GM21619 (cell line): Measurements from ENCODE around the gene CLIP2.

Experiments
- ATAC-seq: cut with Tn5 transposase; IDR thresholded peaks from one replicate; pipeline ENCODE4 v1.9.1; 2021; ENCODE audit not compliant: unreplicated experiment

The CLIP2 gene

DNA sequence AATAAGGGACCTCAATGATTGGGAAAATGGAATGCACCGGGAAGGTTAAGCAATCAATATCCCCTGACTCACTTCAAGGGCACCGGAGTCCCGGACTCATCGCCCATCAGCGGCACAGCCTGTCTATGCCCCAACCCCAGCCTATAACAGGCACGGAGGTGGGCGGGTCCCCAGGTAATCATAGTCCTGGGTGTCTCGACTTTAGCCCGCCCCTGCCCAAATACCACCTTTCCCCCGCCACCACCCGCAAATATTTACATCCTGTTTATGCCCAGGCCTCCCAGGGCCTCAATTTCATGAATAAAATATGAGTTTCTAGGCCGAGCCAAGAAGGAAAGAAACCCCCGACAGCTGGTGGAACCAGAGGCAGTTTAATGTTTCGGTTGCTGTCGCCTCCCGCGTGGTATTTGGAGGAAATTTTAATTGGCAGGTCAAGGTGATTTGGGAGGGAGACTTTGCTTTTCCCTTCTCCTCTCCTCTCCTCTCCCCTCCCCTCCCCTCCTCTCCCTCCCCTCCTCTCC, 19.4 kb upstream of the CLIP2 start:
- ATAC-seq: no peak

- no peak for ATAC-seq
These were observed 17.5 kb upstream of the CLIP2 start for GRCh38 chr7:74271742-74272141.

GRCh38 chr7:74272305-74273038, 16.7 kb upstream of the CLIP2 start:
- ATAC-seq: peak; percentile 73

GRCh38 chr7:74275401-74275881, 13.8 kb upstream of the CLIP2 start:
- ATAC-seq: no peak

DNA sequence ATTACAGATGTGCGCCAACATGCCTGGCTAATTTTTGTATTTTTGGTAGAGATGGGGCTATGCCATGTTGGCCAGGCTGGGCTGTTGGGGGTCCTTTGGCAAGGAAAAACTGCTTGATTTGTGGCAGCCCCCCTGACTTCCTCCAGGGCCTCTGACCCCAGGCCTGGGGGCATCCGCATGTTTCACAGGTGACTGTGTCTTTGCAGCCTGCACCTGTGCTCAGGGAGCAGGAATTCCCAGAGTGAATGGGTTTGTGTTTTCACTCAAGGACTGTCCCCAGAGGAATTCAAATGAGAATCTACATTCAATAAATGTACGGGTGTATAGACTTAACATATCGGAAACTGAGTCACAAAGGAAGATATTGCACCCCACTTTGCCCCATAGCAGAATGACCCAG, 11.6 kb upstream of the CLIP2 start:
- ATAC-seq: no peak

DNA sequence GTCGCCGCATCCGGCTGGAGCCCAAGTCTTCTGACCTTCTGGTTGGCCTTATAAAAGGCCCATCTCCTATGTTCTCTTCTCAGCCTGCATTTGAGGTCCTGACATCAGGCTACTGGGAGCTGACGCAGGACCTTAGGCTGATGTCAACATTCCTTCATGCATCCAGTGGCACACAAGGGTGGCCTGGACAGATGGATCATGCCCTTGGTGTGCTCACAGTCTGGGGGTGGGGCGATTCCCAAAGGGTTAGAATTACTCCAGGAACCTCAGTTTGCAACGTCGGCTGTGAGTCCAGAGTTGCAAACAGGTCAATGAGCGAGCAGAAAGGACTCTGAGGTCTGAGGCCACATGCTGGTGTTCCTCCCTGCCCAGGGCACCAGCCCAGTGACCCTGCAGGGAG, 8.2 kb upstream of the CLIP2 start:
- no peak for ATAC-seq

- ATAC-seq: no peak
These were observed 6.3 kb upstream of the CLIP2 start for GRCh38 chr7:74282748-74283459.

DNA sequence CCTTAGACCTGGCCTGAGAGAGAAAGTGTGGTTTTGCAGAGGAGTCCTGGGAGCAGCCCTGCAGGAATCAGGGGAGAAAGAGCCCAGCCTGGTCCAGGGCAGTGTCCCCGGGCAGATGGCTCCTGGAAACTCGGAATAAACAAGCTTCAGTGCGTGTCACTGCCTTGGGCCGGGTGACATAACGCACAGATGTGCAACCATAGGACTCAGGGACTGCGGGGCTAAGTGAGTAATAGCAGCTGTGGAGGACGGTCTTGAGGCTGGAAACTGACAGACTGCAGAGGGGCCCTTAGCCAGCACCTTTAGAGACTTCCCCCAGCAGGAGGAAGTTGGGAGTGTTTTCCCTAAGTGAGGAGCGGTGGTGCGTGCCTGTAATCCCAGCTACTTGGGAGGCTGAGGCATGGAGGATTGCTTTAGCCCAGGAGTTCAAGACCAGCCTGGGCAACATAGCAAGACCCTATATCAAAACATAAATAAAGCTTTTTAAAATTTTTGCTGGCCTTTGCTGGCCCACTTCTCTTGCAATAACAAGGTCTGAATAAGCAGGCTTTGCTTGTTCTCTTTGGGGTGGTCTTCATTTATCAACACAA, 5.3 kb upstream of the CLIP2 start:
- ATAC-seq: no peak

- ATAC-seq: peak; percentile 41
These were observed 4.4 kb upstream of the CLIP2 start for GRCh38 chr7:74284781-74285259.

- no peak for ATAC-seq
These were observed 3.1 kb upstream of the CLIP2 start for GRCh38 chr7:74286131-74286530.

GRCh38 chr7:74287303-74288033, 1.7 kb upstream of the CLIP2 start:
- ATAC-seq: no peak

GRCh38 chr7:74288034-74288881, 949 bp upstream of the CLIP2 start:
- no peak for ATAC-seq

GRCh38 chr7:74289659-74290552, 699 bp downstream of the CLIP2 start:
- ATAC-seq: peak; percentile 8

- ATAC-seq: no peak
These were observed 1.3 kb downstream of the CLIP2 start for GRCh38 chr7:74290553-74290950.

GRCh38 chr7:74290981-74291441, 1.8 kb downstream of the CLIP2 start:
- ATAC-seq: no peak

GRCh38 chr7:74291535-74291934, 2.3 kb downstream of the CLIP2 start:
- no peak for ATAC-seq

DNA sequence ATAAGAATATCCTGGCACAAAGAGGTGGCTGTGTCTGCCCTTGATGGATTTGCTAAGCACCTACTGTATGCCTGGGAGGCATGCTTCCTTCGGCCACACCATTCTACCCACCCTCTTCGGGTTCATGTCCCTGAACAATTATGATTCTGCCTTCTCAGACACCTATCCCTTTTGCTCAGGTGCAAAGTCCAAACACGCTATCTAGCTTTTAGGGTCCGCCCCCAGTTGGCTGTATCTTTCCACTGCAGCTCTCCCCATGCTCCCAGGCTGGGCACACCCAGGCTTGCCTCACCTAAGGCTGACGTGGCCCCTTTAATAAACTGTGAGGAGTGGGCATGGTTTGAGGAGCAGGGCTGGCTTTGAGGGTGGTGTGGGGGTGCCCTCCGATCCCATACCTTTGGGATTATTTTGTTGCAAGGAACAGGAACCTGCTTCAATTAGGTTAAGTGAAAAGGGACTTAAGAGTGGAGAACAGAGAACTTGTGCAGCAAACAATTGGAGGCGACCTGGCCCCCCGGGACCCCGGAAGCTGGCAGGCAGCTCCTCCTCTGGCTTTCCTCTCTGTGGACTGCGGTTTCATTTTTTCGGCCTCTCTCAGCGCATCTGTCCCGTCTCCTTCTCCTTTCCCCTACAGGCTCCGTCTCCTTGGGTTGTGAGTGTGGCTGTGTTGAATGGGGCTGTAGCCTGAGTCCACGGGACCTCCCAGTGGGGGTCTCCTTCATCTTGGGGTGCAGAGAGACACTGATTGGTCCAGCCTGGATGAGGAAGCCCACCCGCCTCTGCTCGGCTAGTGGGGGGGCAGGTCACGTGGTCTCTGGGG, 3.8 kb downstream of the CLIP2 start:
- no peak for ATAC-seq

DNA sequence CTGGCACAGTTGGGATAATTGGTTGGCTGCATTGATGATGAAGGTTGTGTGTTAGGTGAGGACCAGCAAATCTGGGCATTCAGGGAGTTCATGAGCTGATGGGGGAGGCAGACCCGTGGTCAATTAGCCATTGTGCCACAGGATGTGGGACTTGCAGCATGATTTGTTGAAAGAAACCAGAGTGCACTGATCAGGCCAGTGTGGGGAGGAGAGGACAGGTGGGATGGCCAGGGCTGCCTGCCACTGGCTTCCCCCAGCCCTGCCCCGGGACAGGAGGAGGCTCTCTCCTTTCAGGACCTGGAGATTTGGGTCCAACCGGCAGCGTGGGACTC, 4.3 kb downstream of the CLIP2 start:
- ATAC-seq: no peak
